ENCODE measurements around the gene HFE. TPM values are rescaled to one million over a fixed set of nuclear protein-coding genes. Genes with fewer than 3 reads are reported as not detected.

The HFE gene
- total RNA-seq, 1 donor from 2014 or later = 1.7 TPM

DNA sequence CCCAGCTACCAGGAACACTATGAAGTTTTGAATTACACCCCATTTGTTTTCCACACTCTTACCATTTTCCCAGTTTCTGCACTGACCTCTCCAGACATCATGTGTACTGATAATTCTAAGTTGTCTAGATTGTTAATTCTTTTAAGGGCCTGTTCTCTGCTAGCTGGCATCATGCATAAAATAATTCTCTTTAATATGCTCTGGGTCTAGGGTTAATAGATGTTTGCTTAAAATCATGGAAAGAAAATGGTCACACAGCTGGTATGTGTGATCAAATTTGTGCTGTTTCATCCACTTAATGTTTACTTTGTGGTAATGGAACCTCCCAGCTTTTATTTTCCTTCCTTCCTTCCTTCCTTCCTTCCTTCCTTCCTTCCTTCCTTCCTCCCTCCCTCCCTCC, 49.1 kb downstream of the HFE start:
- no peaks in the 10 kb centered on the region for H3K27me3 Mint-ChIP-seq (ENCODE audit: low read depth)
- no peaks in the 10 kb centered on the region for H3K36me3 Mint-ChIP-seq (ENCODE audit: low read depth)
- TF ChIP-seq, protein P1, sequence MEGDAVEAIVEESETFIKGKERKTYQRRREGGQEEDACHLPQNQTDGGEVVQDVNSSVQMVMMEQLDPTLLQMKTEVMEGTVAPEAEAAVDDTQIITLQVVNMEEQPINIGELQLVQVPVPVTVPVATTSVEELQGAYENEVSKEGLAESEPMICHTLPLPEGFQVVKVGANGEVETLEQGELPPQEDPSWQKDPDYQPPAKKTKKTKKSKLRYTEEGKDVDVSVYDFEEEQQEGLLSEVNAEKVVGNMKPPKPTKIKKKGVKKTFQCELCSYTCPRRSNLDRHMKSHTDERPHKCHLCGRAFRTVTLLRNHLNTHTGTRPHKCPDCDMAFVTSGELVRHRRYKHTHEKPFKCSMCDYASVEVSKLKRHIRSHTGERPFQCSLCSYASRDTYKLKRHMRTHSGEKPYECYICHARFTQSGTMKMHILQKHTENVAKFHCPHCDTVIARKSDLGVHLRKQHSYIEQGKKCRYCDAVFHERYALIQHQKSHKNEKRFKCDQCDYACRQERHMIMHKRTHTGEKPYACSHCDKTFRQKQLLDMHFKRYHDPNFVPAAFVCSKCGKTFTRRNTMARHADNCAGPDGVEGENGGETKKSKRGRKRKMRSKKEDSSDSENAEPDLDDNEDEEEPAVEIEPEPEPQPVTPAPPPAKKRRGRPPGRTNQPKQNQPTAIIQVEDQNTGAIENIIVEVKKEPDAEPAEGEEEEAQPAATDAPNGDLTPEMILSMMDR (conservative IDR thresholded peaks at IDR 0.05) = no peak
- DNase-seq (ENCODE audit: low read depth, low spot score) = no peak
- H3K27ac Mint-ChIP-seq (ENCODE audit: unreplicated experiment) = no peak overlapping the region
- H3K4me3 Mint-ChIP-seq = no peak overlapping the region
- H3K9me3 Mint-ChIP-seq = no peaks in the 10 kb centered on the region
- peaks cover 11% of the 10 kb centered on the region for H3K4me1 Mint-ChIP-seq

DNA sequence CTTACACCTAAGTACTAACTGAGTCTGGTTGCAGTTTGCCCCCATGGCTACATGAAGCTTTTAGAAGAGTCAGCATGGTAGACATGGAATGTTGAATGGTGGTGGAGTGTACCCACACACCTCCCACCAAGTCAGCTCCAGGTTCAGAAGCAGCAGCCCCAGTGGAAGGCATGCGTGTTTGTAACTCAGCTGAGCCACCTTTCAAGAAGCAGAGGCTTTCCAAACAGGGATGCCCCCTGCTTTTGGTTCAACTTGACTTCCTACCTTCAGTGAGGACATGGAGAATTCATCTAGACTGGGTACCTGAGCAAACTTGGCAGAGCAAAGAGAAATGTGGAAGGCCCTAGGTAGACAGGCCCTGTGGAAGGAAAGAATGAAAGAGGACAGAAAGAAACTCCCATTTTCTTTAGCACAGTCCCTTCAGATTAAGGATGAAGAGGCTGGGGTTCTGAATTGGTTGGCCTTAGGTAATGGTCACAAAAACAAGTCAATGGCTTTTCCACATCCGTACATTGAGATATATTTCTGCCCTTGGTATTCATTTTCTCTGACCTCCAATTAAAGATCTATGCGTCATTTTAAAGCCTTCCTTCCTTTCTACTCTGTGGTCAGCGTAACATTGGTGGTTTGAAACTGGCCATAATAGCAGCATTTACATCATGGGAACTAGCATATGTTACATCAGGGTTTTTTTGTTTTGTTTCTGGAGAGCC, 53.2 kb downstream of the HFE start:
- no peaks in the 10 kb centered on the region for H3K36me3 Mint-ChIP-seq (ENCODE audit: low read depth)
- no peaks in the 10 kb centered on the region for H3K9me3 Mint-ChIP-seq
- DNase-seq (ENCODE audit: low read depth, low spot score) = no peak
- H3K4me3 Mint-ChIP-seq = no peak overlapping the region
- TF ChIP-seq, protein P1 (conservative IDR thresholded peaks at IDR 0.05) = no peak
- H3K27ac Mint-ChIP-seq (ENCODE audit: unreplicated experiment) = peak overlapping the region; percentile 17
- H3K27me3 Mint-ChIP-seq (ENCODE audit: low read depth) = no peaks in the 10 kb centered on the region
- H3K4me1 Mint-ChIP-seq = peaks cover 22% of the 10 kb centered on the region

DNA sequence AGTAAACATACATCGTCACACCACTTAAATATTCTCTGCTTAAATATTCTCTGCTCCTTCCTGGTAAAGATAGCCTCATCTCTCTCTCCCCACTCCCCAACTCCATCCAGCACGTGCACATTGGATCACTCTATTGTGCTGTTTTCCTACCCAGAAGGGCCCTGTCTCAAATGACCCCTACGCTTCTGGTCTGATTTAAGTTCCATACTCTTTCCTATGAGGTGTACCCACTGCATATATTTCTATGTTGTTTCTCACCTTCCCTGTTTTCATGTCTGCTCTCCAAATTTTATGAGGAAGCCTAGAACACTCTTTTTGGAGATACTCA, 53.7 kb downstream of the HFE start:
- H3K36me3 Mint-ChIP-seq (ENCODE audit: low read depth) = no peaks in the 10 kb centered on the region
- H3K4me3 Mint-ChIP-seq = no peak overlapping the region
- no peaks in the 10 kb centered on the region for H3K27me3 Mint-ChIP-seq (ENCODE audit: low read depth)
- peaks cover 22% of the 10 kb centered on the region for H3K4me1 Mint-ChIP-seq
- TF ChIP-seq, protein P1 (conservative IDR thresholded peaks at IDR 0.05) = no peak
- no peaks in the 10 kb centered on the region for H3K9me3 Mint-ChIP-seq
- DNase-seq (ENCODE audit: low read depth, low spot score) = no peak
- H3K27ac Mint-ChIP-seq (ENCODE audit: unreplicated experiment) = peak overlapping the region; percentile 17

DNA sequence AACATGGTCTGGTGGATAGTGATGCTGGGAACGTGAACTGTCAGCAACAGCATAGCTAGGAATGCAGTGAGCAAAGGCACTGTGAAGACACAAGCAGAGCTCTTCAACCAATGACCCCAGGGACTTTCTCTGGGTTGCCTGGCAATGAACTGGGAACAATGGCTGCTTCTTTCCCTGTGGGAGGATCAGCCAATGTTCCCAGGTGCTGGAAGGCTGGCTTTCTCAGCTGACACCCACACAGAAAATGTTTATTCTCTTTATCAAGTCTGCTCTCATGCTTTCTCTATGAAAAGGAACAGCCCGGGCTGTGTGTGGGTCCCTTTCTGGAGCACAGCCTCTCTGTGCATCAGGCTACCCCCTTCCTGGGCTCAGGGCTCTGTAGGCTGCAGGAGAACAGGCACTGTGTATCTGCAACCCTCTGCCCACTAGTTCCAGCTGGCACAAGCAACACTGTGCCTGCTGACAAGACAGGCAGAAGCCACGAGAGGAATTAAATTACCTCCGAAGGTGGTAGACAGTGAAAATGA, 54.2 kb downstream of the HFE start:
- no peaks in the 10 kb centered on the region for H3K9me3 Mint-ChIP-seq
- no peak overlapping the region for H3K4me3 Mint-ChIP-seq

DNA sequence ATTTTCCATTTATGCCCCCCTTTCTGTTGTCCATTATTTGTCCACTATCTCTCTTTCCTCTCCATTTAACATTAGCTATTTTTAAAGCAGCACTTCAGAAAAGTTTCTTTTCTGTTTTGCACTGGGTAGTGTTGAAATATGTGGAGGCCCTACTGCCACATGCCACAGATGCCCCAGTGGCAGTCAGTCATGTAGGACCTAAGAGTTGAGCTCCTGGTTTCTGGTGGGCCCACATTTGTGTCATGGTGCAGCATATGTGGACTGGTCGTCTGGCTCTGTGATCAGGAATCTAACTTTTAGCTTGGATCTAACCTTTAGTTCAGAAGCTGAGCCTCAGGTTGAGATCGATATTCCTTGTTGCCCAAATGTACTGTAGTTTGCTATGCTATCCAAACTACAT, 54.8 kb downstream of the HFE start:
- Mint-ChIP-seq H3K27ac (ENCODE audit: unreplicated experiment) (peak overlapping the region; percentile 3), H3K4me1 (peaks cover 22% of the 10 kb centered on the region), H3K9me3 (no peaks in the 10 kb centered on the region), H3K36me3 (ENCODE audit: low read depth) (no peaks in the 10 kb centered on the region), H3K4me3 (no peak overlapping the region), H3K27me3 (ENCODE audit: low read depth) (no peaks in the 10 kb centered on the region)
- no peak for DNase-seq (ENCODE audit: low read depth, low spot score)
- TF ChIP-seq, protein P1 (conservative IDR thresholded peaks at IDR 0.05) = no peak

More for the DNA sequence above, 54.2 kb downstream of the HFE start:
- DNase-seq (ENCODE audit: low read depth, low spot score) = no peak
- peaks cover 22% of the 10 kb centered on the region for H3K4me1 Mint-ChIP-seq
- no peaks in the 10 kb centered on the region for H3K36me3 Mint-ChIP-seq (ENCODE audit: low read depth)
- TF ChIP-seq, protein P1 (conservative IDR thresholded peaks at IDR 0.05) = no peak
- H3K27me3 Mint-ChIP-seq (ENCODE audit: low read depth) = no peaks in the 10 kb centered on the region
- peak overlapping the region; percentile 17 for H3K27ac Mint-ChIP-seq (ENCODE audit: unreplicated experiment)

Other genes with a start within 250 kb of the HFE start
- gene SLC17A3, start 213.2 kb upstream of the HFE start, total RNA-seq = not detected in 2 replicates
- gene SLC17A2, start 156.7 kb upstream of the HFE start, total RNA-seq = not detected in 2 replicates
- 0.77 and 0.80 TPM in 2 replicates for gene TRIM38, start 124.6 kb upstream of the HFE start, total RNA-seq

Data from neural crest cell (in vitro differentiated cells).